OCI-LY7 (cell line): ENCODE data around the gene WDR74. TPM values are rescaled to one million over a fixed set of nuclear protein-coding genes. Genes with fewer than 3 reads are reported as not detected.

Experiments
- BruUV-seq: library from RNA; stranded (reverse); fragments of 400-500 nt; replicated peaks from 2 replicates; lab custom pipeline; 2021; lab: Mats Ljungman, UMichigan
- CTCF ChIA-PET: fragments of 300-600 bp; sonication (Branson Sonifier 250); formaldehyde crosslinking; loops from one replicate; lab custom pipeline; 2022; ENCODE audit warnings: antibody characterized with exemption; ENCODE audit not compliant: unreplicated experiment; lab: Charles Lee
- POLR2A ChIA-PET: fragments of 300-600 bp; sonication (Branson Sonifier 250); formaldehyde crosslinking; loops from one replicate; lab custom pipeline; 2022; ENCODE audit warnings: antibody characterized with exemption; lab: Charles Lee
- DNase-seq: peaks from one replicate; pipeline ENCODE4 v3.0.0-alpha.2; 2015; ENCODE audit warnings: low spot score
- H2AFZ ChIP-seq: fragments of 200-600 bp; sonication (generic), shearing (Covaris generic); 2 replicates; pipeline ENCODE4 v1.6.1; 2014; ENCODE audit warnings: mild to moderate bottlenecking, antibody characterized with exemption, low read length, moderate library complexity
- H3K27ac ChIP-seq: fragments of 200-600 bp; sonication (generic); 2 replicates; pipeline ENCODE4 v1.5.1; 2014; ENCODE audit warnings: mixed run types, low read depth, mild to moderate bottlenecking, moderate library complexity, low read length, inconsistent platforms; ENCODE audit not compliant: poor library complexity, severe bottlenecking
- H3K36me3 ChIP-seq: fragments of 200-600 bp; sonication (generic); 2 replicates; pipeline ENCODE4 v1.6.1; 2014; ENCODE audit warnings: mild to moderate bottlenecking, antibody characterized with exemption, low read length, moderate library complexity, mixed read lengths; ENCODE audit not compliant: insufficient read depth
- H3K4me1 ChIP-seq: fragments of 200-600 bp; sonication (generic); 2 replicates; pipeline ENCODE4 v1.5.1; 2014; ENCODE audit warnings: mild to moderate bottlenecking, low read length; ENCODE audit not compliant: insufficient read depth, poor library complexity, severe bottlenecking
- H3K4me2 ChIP-seq: fragments of 200-600 bp; sonication (generic); 2 replicates; pipeline ENCODE4 v1.6.1; 2014; ENCODE audit warnings: mild to moderate bottlenecking, low read length
- H3K4me3 ChIP-seq: fragments of 200-600 bp; sonication (generic); 2 replicates; pipeline ENCODE4 v1.5.1; 2014; ENCODE audit warnings: mild to moderate bottlenecking, low read depth, low read length; ENCODE audit not compliant: poor library complexity, severe bottlenecking
- H3K79me2 ChIP-seq: fragments of 200-600 bp; sonication (generic); 2 replicates; pipeline ENCODE4 v1.6.1; 2016; ENCODE audit warnings: low read depth, mild to moderate bottlenecking, low read length, moderate library complexity, mixed read lengths; ENCODE audit not compliant: insufficient read depth
- H3K9me2 ChIP-seq: fragments of 200-600 bp; sonication (generic); 2 replicates; pipeline ENCODE4 v1.6.1; 2016; ENCODE audit warnings: mild to moderate bottlenecking, low read length, mixed read lengths; ENCODE audit not compliant: insufficient read depth
- H3K9me3 ChIP-seq: fragments of 200-600 bp; sonication (generic); 2 replicates; pipeline ENCODE4 v1.6.1; 2014; ENCODE audit warnings: mild to moderate bottlenecking, mixed run types, low read length, mixed read lengths
- H4K20me1 ChIP-seq: fragments of 200-600 bp; sonication (generic); 2 replicates; pipeline ENCODE4 v1.6.1; 2014; ENCODE audit warnings: mild to moderate bottlenecking, antibody characterized with exemption, low read length, moderate library complexity, mixed read lengths; ENCODE audit not compliant: insufficient read depth
- CTCF ChIP-seq: fragments of 200-600 bp; sonication (generic); conservative IDR thresholded peaks from 2 replicates; pipeline ENCODE4 v1.5.1; 2014; ENCODE audit warnings: mild to moderate bottlenecking, antibody characterized with exemption, low read length, moderate library complexity, mixed read lengths
- EZH2phosphoT487 ChIP-seq: fragments of 200-600 bp; sonication (generic); IDR thresholded peaks from 2 replicates; pipeline ENCODE4 v1.6.1; 2018; ENCODE audit warnings: low read depth, borderline replicate concordance, mild to moderate bottlenecking, mixed run types, antibody characterized with exemption, low read length, moderate library complexity, mixed read lengths
- intact Hi-C: fragments of 100-400 bp; cut with micrococcal nuclease; formaldehyde crosslinking; loops from one replicate; pipeline ENCODE4 v1.10.0; 2022; ENCODE audit not compliant: unreplicated experiment
- total RNA-seq, 2 experiments: library from RNA; depleted of rRNA in 1 of 2; stranded (reverse); fragments of >200 nt in 1 of 2; shearing (Covaris generic) in 1 of 2; gene quantifications; 2 replicates each; pipeline ENCODE4 v1.2.3, GENCODE V29; 2014 to 2022

Gene WDR74
- total RNA-seq, 2 experiments from 2014 or later = 98.4 to 139 TPM

- H3K4me3 ChIP-seq = peak overlapping the region; percentile 94
- ChIA-PET CTCF (interaction anchor here (1.0 kb wide), 1 partner anchor 12 kb away, joined by 3 read pairs; no protein-coding TSS in a partner anchor), POLR2A (interaction anchor here (0.5 to 5.1 kb wide), 17 partner anchors 8 to 263 kb away, joined by 3 to 70 read pairs (median 4); partner anchors contain the start of genes C11orf98, CSKMT, LBHD1 and NXF1)
- peak; percentile 49 for DNase-seq
- H3K9me3 ChIP-seq = no peaks in the 10 kb centered on the region
- peaks cover 52% of the 10 kb centered on the region for H4K20me1 ChIP-seq
- H3K4me2 ChIP-seq = peak overlapping the region; percentile 99
- H3K79me2 ChIP-seq = peaks cover 71% of the 10 kb centered on the region
- H3K4me1 ChIP-seq = peaks cover 31% of the 10 kb centered on the region
- intact Hi-C loops = no loop called here
- no peak for TF ChIP-seq CTCF
- TF ChIP-seq EZH2phosphoT487 = no peak
- no TSS peak for BruUV-seq
- peak overlapping the region; percentile 92 for H3K27ac ChIP-seq
- no peaks in the 10 kb centered on the region for H3K9me2 ChIP-seq
- peaks cover 70% of the 10 kb centered on the region for H3K36me3 ChIP-seq
- H2AFZ ChIP-seq = no peak overlapping the region
These were observed 14.8 kb upstream of the WDR74 start for GRCh38 chr11:62854013-62854824.

- intact Hi-C loops = no loop called here
- Histone ChIP-seq H3K4me1 (peaks cover 30% of the 10 kb centered on the region), H4K20me1 (peaks cover 52% of the 10 kb centered on the region), H3K9me3 (no peaks in the 10 kb centered on the region), H3K4me3 (peak overlapping the region; percentile 94), H3K27ac (peak overlapping the region; percentile 92), H3K4me2 (peak overlapping the region; percentile 99), H3K36me3 (peaks cover 69% of the 10 kb centered on the region), H3K9me2 (no peaks in the 10 kb centered on the region), H3K79me2 (peaks cover 63% of the 10 kb centered on the region), H2AFZ (no peak overlapping the region)
- no TSS peak for BruUV-seq
- CTCF ChIA-PET = interaction anchor here (1.0 kb wide), 1 partner anchor 11 kb away, joined by 3 read pairs; no protein-coding TSS in a partner anchor
- TF ChIP-seq CTCF = no peak
- no peak for TF ChIP-seq EZH2phosphoT487
- POLR2A ChIA-PET = interaction anchor here (0.5 to 5.1 kb wide), 13 partner anchors 8 to 262 kb away, joined by 3 to 70 read pairs (median 6); partner anchors contain the start of genes C11orf98, CSKMT, NXF1 and SLC3A2
- DNase-seq = no peak
These were observed 14.0 kb upstream of the WDR74 start for GRCh38 chr11:62853279-62853965.
